ENCODE measurements around the gene C19orf38.

- no peak for TF ChIP-seq CTCF (IDR thresholded peaks at IDR 0.05)
- no peak for TF ChIP-seq EZH2 (IDR thresholded peaks at IDR 0.05; ENCODE audit: borderline replicate concordance, insufficient read depth, low read depth, low read length, poor library complexity, severe bottlenecking)
These were observed 48.8 kb downstream of the C19orf38 start for GRCh38 chr19:10896851-10897526.
